Adrenal gland (tissue), 5 donors: ENCODE data around the gene RACK1.

Experiments
- POLR2A ChIP-seq, 2 donors: fragments of 450-650 bp; IDR thresholded peaks; one replicate each; pipeline ENCODE4 v1.6.1; 2017; ENCODE audit warnings: antibody characterized with exemption in 2 of 2, mild to moderate bottlenecking in 2 of 2, moderate library complexity in 1 of 2
- TF ChIP-seq, protein P1 (sequence below), 6 experiments: fragments of 450-650 bp in 4 of 6; fragments of 200-600 bp in 2 of 6; sonication (generic) in 1 of 6; IDR thresholded peaks; 1 replicate in 5 of 6; 2 replicates in 1 of 6; pipeline versions ENCODE4 v1.5.1 to v1.8.0; 2016 to 2021; ENCODE audit warnings: antibody characterized with exemption in 6 of 6, mild to moderate bottlenecking in 2 of 6, moderate library complexity in 1 of 6
- donor health status: DM: no; HTN: no; CAD: no.

- TF ChIP-seq, protein P1, sequence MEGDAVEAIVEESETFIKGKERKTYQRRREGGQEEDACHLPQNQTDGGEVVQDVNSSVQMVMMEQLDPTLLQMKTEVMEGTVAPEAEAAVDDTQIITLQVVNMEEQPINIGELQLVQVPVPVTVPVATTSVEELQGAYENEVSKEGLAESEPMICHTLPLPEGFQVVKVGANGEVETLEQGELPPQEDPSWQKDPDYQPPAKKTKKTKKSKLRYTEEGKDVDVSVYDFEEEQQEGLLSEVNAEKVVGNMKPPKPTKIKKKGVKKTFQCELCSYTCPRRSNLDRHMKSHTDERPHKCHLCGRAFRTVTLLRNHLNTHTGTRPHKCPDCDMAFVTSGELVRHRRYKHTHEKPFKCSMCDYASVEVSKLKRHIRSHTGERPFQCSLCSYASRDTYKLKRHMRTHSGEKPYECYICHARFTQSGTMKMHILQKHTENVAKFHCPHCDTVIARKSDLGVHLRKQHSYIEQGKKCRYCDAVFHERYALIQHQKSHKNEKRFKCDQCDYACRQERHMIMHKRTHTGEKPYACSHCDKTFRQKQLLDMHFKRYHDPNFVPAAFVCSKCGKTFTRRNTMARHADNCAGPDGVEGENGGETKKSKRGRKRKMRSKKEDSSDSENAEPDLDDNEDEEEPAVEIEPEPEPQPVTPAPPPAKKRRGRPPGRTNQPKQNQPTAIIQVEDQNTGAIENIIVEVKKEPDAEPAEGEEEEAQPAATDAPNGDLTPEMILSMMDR (IDR thresholded peaks at IDR 0.05), result no peak
- TF ChIP-seq POLR2A (IDR thresholded peaks at IDR 0.05), result no peak
These were observed 14.9 kb upstream of the RACK1 start for GRCh38 chr5:181258576-181258975.
